ENCODE results near the gene RSPO4. TPM values are rescaled to one million over a fixed set of nuclear protein-coding genes. Genes with fewer than 3 reads are reported as not detected.

The RSPO4 gene
- polyA plus RNA-seq, 1 donor from 2014 or later = not detected

Other genes with a start within 250 kb of the RSPO4 start
- not detected for gene SLC52A3, start 233.8 kb downstream of the RSPO4 start, polyA plus RNA-seq
- gene FAM110A, start 168.6 kb downstream of the RSPO4 start, polyA plus RNA-seq = 19.3 TPM
- not detected for gene ANGPT4, start 86.0 kb downstream of the RSPO4 start, polyA plus RNA-seq
- 163 TPM for gene PSMF1, start 116.3 kb upstream of the RSPO4 start, polyA plus RNA-seq
- gene TMEM74B, start 182.7 kb upstream of the RSPO4 start, polyA plus RNA-seq = 0.80 TPM
- gene C20orf202, start 201.1 kb upstream of the RSPO4 start, polyA plus RNA-seq = not detected
- gene RAD21L1, start 223.7 kb upstream of the RSPO4 start, polyA plus RNA-seq = not detected